ENCODE results near the gene NOS3. TPM values are rescaled to one million over a fixed set of nuclear protein-coding genes. Genes with fewer than 3 reads are reported as not detected.

Gene NOS3
- total and polyA plus RNA-seq, 2 experiments from 2014 or later = 2.6 to 6.1 TPM

GRCh38 chr7:151032936-151033863, 42.4 kb downstream of the NOS3 start:
- Histone ChIP-seq H3F3A (replicated peaks; ENCODE audit: low read depth) (no peaks in the 10 kb centered on the region), H4K20me1 (replicated peaks; ENCODE audit: insufficient read depth) (no peaks in the 10 kb centered on the region; the same call in 1 of the 2 replicates), H3K27me3 (ENCODE audit: insufficient read depth) (no peaks in the 10 kb centered on the region), H3K27ac (ENCODE audit: low read depth) (no peak overlapping the region), H3K4me3 (no peak overlapping the region), H3K36me3 (ENCODE audit: insufficient read depth) (no peaks in the 10 kb centered on the region), H3K4me2 (no peak overlapping the region), H3K4me1 (ENCODE audit: insufficient read depth) (peaks cover 7% of the 10 kb centered on the region), H3K79me2 (replicated peaks; ENCODE audit: insufficient read depth) (peaks cover 9% of the 10 kb centered on the region; the same call in 1 of the 2 replicates), H2AFZ (no peak overlapping the region), H3K9me2 (ENCODE audit: insufficient read depth) (no peaks in the 10 kb centered on the region)
- H3K27me3 Mint-ChIP-seq (ENCODE audit: insufficient read depth, low read depth, poor library complexity) = peaks cover 7% of the 10 kb centered on the region
- H3K4me3 Mint-ChIP-seq = no peak overlapping the region
- no peaks in the 10 kb centered on the region for H3K9me3 Mint-ChIP-seq
- ATAC-seq (peak; percentile 9; the same call in 2 of the 3 replicates), DNase-seq (ENCODE audit: low spot score) (peak; percentile 67)
- H3K27ac Mint-ChIP-seq = no peak overlapping the region
- TF ChIP-seq REST (IDR thresholded peaks at IDR 0.05; ENCODE audit: unreplicated experiment) (no peak), CTCF (conservative IDR thresholded peaks at IDR 0.05; ENCODE audit: low read depth in 2 of 2) (peak; percentile 34 to 46; a peak in 3 of 4 replicates), STAT1 (IDR thresholded peaks at IDR 0.05; ENCODE audit: unreplicated experiment) (no peak), ZNF331 (CRISPR knock-in tag; IDR thresholded peaks at IDR 0.05; ENCODE audit: low read depth) (no peak), NANOG (IDR thresholded peaks at IDR 0.05; ENCODE audit: borderline replicate concordance) (no peak), EZH2phosphoT487 (IDR thresholded peaks at IDR 0.05; ENCODE audit: unreplicated experiment) (no peak), POLR2AphosphoS5 (IDR thresholded peaks at IDR 0.05; ENCODE audit: low read depth) (no peak), ETS1 (IDR thresholded peaks at IDR 0.05) (no peak)
- H3K4me1 Mint-ChIP-seq = peaks cover 7% of the 10 kb centered on the region
- 0 out of 3 replicates have a peak, but pooled peaks cover 6% of the 10 kb centered on the region for H3K36me3 Mint-ChIP-seq (ENCODE audit: low read depth)

All from GM23338 (cell line).